KMS-11 (cell line): ENCODE results near the gene RIMS1.

ENCODE experiments used
- H2AFZ ChIP-seq: fragments of 200-600 bp; sonication (generic); 2 replicates; pipeline ENCODE4 v1.6.1; 2016; ENCODE audit warnings: antibody characterized with exemption, mixed run types, low read depth
- H3K27ac ChIP-seq: fragments of 200-600 bp; sonication (generic); 2 replicates; pipeline ENCODE4 v1.6.1; 2016; ENCODE audit warnings: mild to moderate bottlenecking, mixed run types
- H3K27me3 ChIP-seq: fragments of 200-600 bp; sonication (generic); 2 replicates; pipeline ENCODE4 v1.6.1; 2017; ENCODE audit warnings: mild to moderate bottlenecking, low read depth, mixed run types, moderate library complexity; ENCODE audit not compliant: insufficient read depth
- H3K36me3 ChIP-seq: fragments of 200-600 bp; sonication (generic); 2 replicates; pipeline ENCODE4 v1.6.1; 2017; ENCODE audit warnings: mild to moderate bottlenecking, mixed run types; ENCODE audit not compliant: insufficient read depth
- H3K4me1 ChIP-seq: fragments of 200-600 bp; sonication (generic); 2 replicates; pipeline ENCODE4 v1.6.1; 2016; ENCODE audit warnings: mild to moderate bottlenecking, low read depth, mixed run types; ENCODE audit not compliant: poor library complexity, severe bottlenecking
- H3K4me2 ChIP-seq: fragments of 200-600 bp; sonication (generic); 2 replicates; pipeline ENCODE4 v1.7.0; 2016; ENCODE audit warnings: mild to moderate bottlenecking, mixed run types
- H3K4me3 ChIP-seq: fragments of 200-600 bp; sonication (generic); IDR thresholded peaks from 2 replicates; pipeline ENCODE4 v1.6.1; 2017; ENCODE audit warnings: low read depth, low read length, mixed read lengths; ENCODE audit not compliant: insufficient read depth
- H3K79me2 ChIP-seq: fragments of 200-600 bp; sonication (generic); 2 replicates; pipeline ENCODE4 v1.6.1; 2016; ENCODE audit warnings: low read depth, mixed run types; ENCODE audit not compliant: insufficient read depth
- H3K9ac ChIP-seq: fragments of 200-600 bp; sonication (generic); 2 replicates; pipeline ENCODE4 v1.6.1; 2016; ENCODE audit warnings: mild to moderate bottlenecking, mixed run types
- H4K20me1 ChIP-seq: fragments of 200-600 bp; sonication (generic); 2 replicates; pipeline ENCODE4 v1.6.1; 2016; ENCODE audit warnings: mild to moderate bottlenecking, mixed run types; ENCODE audit not compliant: insufficient read depth
- TF ChIP-seq, protein P1 (sequence below): fragments of 200-600 bp; sonication (generic); conservative IDR thresholded peaks from 2 replicates; pipeline ENCODE4 v1.6.1; 2017; ENCODE audit warnings: low read depth, mild to moderate bottlenecking, antibody characterized with exemption, low read length, moderate library complexity, mixed read lengths

The RIMS1 gene

GRCh38 chr6:71889366-71889765, 3.0 kb downstream of the RIMS1 start:
- H3K27ac ChIP-seq: no peak overlapping the region
- H3K4me3 ChIP-seq: no peak overlapping the region
- H3K4me2 ChIP-seq: no peak overlapping the region
- TF ChIP-seq, protein P1, sequence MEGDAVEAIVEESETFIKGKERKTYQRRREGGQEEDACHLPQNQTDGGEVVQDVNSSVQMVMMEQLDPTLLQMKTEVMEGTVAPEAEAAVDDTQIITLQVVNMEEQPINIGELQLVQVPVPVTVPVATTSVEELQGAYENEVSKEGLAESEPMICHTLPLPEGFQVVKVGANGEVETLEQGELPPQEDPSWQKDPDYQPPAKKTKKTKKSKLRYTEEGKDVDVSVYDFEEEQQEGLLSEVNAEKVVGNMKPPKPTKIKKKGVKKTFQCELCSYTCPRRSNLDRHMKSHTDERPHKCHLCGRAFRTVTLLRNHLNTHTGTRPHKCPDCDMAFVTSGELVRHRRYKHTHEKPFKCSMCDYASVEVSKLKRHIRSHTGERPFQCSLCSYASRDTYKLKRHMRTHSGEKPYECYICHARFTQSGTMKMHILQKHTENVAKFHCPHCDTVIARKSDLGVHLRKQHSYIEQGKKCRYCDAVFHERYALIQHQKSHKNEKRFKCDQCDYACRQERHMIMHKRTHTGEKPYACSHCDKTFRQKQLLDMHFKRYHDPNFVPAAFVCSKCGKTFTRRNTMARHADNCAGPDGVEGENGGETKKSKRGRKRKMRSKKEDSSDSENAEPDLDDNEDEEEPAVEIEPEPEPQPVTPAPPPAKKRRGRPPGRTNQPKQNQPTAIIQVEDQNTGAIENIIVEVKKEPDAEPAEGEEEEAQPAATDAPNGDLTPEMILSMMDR: no peak
- H3K36me3 ChIP-seq: no peaks in the 10 kb centered on the region
- no peaks in the 10 kb centered on the region for H3K4me1 ChIP-seq
- H3K79me2 ChIP-seq: no peaks in the 10 kb centered on the region
- H4K20me1 ChIP-seq: no peaks in the 10 kb centered on the region
- H2AFZ ChIP-seq: no peak overlapping the region
- no peaks in the 10 kb centered on the region for H3K27me3 ChIP-seq
- no peak overlapping the region for H3K9ac ChIP-seq

- no peaks in the 10 kb centered on the region for H3K27me3 ChIP-seq
- no peaks in the 10 kb centered on the region for H3K36me3 ChIP-seq
- no peak overlapping the region for H3K9ac ChIP-seq
- H4K20me1 ChIP-seq: no peaks in the 10 kb centered on the region
- no peaks in the 10 kb centered on the region for H3K79me2 ChIP-seq
- H3K4me2 ChIP-seq: no peak overlapping the region
- no peak overlapping the region for H3K27ac ChIP-seq
- TF ChIP-seq, protein P1: no peak
- no peaks in the 10 kb centered on the region for H3K4me1 ChIP-seq
- H2AFZ ChIP-seq: no peak overlapping the region
- H3K4me3 ChIP-seq: no peak overlapping the region
Observed at GRCh38 chr6:71892641-71893040, 6.3 kb downstream of the RIMS1 start.

DNA sequence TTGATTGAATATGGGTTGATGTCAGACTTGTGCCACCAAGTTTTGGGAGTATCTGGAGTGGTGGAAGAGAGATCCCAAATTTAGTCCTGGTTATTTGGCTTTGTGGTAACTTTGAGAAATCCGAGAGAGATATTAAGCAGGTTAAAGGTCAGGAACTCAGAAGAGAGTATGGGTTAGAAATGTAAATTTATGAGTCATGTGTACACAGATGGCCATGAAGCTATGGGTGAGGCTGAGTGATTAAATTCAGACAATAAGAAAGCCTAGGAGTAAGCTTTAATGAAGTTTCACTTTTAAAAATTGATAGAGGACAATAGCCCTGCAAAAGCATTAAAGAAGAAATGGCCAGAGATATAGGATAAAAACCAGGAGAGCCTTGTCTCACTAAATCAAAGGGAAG, 14.3 kb downstream of the RIMS1 start:
- no peaks in the 10 kb centered on the region for H3K27me3 ChIP-seq
- H4K20me1 ChIP-seq: no peaks in the 10 kb centered on the region
- no peak overlapping the region for H3K4me3 ChIP-seq
- H3K4me2 ChIP-seq: no peak overlapping the region
- no peak overlapping the region for H3K27ac ChIP-seq
- TF ChIP-seq, protein P1: no peak
- H2AFZ ChIP-seq: no peak overlapping the region
- no peaks in the 10 kb centered on the region for H3K36me3 ChIP-seq
- no peaks in the 10 kb centered on the region for H3K4me1 ChIP-seq
- H3K9ac ChIP-seq: no peak overlapping the region
- H3K79me2 ChIP-seq: no peaks in the 10 kb centered on the region

GRCh38 chr6:71902261-71902660, 15.9 kb downstream of the RIMS1 start:
- Histone ChIP-seq H3K36me3 (no peaks in the 10 kb centered on the region), H3K4me1 (no peaks in the 10 kb centered on the region), H2AFZ (no peak overlapping the region), H3K4me3 (no peak overlapping the region), H3K9ac (no peak overlapping the region), H4K20me1 (no peaks in the 10 kb centered on the region), H3K27me3 (no peaks in the 10 kb centered on the region), H3K27ac (no peak overlapping the region), H3K79me2 (no peaks in the 10 kb centered on the region), H3K4me2 (no peak overlapping the region)
- TF ChIP-seq, protein P1: no peak
